Stomach (tissue), 9 donors: Measurements from ENCODE around the gene DOCK4. TPM values are rescaled to one million over a fixed set of nuclear protein-coding genes. Genes with fewer than 3 reads are reported as not detected.

Experiments used
- DNase-seq, 2 donors: peaks; one replicate each; pipeline versions ENCODE4 v3.0.0 to v3.0.0-alpha.2; 2013 to 2019
- H3K27ac ChIP-seq, 5 donors: fragments of 200-600 bp in 4 of 5; sonication (generic) in 4 of 5; one replicate each; pipeline ENCODE4 v1.5.1; 2013 to 2019; ENCODE audit warnings: mild to moderate bottlenecking in 1 of 5, moderate library complexity in 1 of 5
- H3K27me3 ChIP-seq, 3 donors: fragments of 200-600 bp; sonication (generic); one replicate each; pipeline ENCODE4 v1.5.1; 2017 to 2019; ENCODE audit warnings: mixed run types in 1 of 3
- H3K36me3 ChIP-seq, 4 donors: fragments of 200-600 bp; sonication (generic); 1 replicate in 3 of 4; 2 replicates in 1 of 4; pipeline ENCODE4 v1.5.1; 2016 to 2019
- H3K4me1 ChIP-seq, 4 donors: fragments of 200-600 bp; sonication (generic); one replicate each; pipeline ENCODE4 v1.5.1; 2016 to 2019
- H3K4me3 ChIP-seq, 4 donors: fragments of 200-600 bp; sonication (generic) in 3 of 4; one replicate each; pipeline ENCODE4 v1.5.1; 2016 to 2019; ENCODE audit warnings: mild to moderate bottlenecking in 1 of 4
- H3K9me3 ChIP-seq, 4 donors: fragments of 200-600 bp; sonication (generic); one replicate each; pipeline ENCODE4 v1.5.1; 2016 to 2019
- EP300 ChIP-seq: sonication (generic); formaldehyde crosslinking; IDR thresholded peaks from one replicate; pipeline ENCODE4 v1.6.1; 2017; ENCODE audit warnings: antibody characterized with exemption
- POLR2A ChIP-seq, 4 donors: fragments of 450-650 bp; IDR thresholded peaks; one replicate each; pipeline ENCODE4 v1.6.1; 2016; ENCODE audit warnings: antibody characterized with exemption in 4 of 4, control low read depth in 2 of 4, mild to moderate bottlenecking in 1 of 4, moderate library complexity in 1 of 4
- POLR2AphosphoS5 ChIP-seq, 3 donors: sonication (generic); formaldehyde crosslinking; IDR thresholded peaks; one replicate each; pipeline ENCODE4 v1.6.1; 2016; ENCODE audit warnings: antibody characterized with exemption in 3 of 3
- WGBS, 5 donors: extraction: QIAGEN DNeasy Blood & Tissue Kit in 3 of 5; methylation state at CpG; one replicate each; pipeline versions ENCODE4 v1.1.5 to v1.1.7; 2013 to 2018; 5-methylcytosine and 5-hydroxymethylcytosine counted together
- intact Hi-C: fragments of 100-400 bp; cut with DNase I; formaldehyde crosslinking; loops from one replicate; pipeline ENCODE4 v1.15.1; 2023; ENCODE audit warnings: low total_unique reads
- polyA plus RNA-seq, 3 donors: library from polyadenylated mRNA; stranded (reverse); fragments of 200-250 nt; gene quantifications; one replicate each; pipeline ENCODE4 v1.2.3, GENCODE V29; 2013
- total RNA-seq, 5 donors: library from RNA; depleted of rRNA; stranded (reverse); fragments of >200 nt; gene quantifications; one replicate each; pipeline versions ENCODE4 v1.1.0 to v1.2.3, GENCODE V29; 2014 to 2016
- TF ChIP-seq, protein P1 (sequence below), 7 experiments: fragments of 450-650 bp in 4 of 7; fragments of 200-600 bp in 3 of 7; sonication (generic) in 3 of 7; IDR thresholded peaks; one replicate each; pipeline ENCODE4 v1.5.1; 2016 to 2019; ENCODE audit warnings: antibody characterized with exemption in 7 of 7, control low read depth in 2 of 7, mild to moderate bottlenecking in 1 of 7
- donor health status: healthy with polysubstance abuse.
- donor health status: Bipolar disorder and iron deficiency.
- donor health status: healthy.

Gene DOCK4
- total and polyA plus RNA-seq, 8 donors, result 1.1 to 54.9 (median 16.4) TPM

DNA sequence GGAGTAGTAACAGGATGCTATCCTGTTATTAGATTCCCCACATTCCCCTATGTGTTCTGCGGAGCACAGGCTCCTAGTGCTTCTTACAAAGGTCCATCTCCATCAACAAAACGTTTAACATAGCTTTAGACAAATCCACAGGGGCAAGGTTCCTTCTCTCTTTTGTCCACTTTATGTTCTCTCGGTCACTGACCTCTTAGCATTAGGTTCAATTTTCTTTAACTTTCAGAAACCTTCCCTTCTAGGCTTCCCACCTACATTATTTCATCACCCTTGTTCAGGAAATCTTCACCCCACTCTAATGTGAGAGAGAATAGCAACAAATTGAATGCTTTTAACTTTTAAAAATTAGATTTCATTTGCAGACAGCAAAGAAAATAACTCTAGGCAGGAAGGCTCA lies 84.9 kb downstream of the DOCK4 start:
- no peak for TF ChIP-seq POLR2A (IDR thresholded peaks at IDR 0.05)
- TF ChIP-seq EP300, result no peak
- no peak for TF ChIP-seq POLR2AphosphoS5 (IDR thresholded peaks at IDR 0.05)
- TF ChIP-seq, protein P1, sequence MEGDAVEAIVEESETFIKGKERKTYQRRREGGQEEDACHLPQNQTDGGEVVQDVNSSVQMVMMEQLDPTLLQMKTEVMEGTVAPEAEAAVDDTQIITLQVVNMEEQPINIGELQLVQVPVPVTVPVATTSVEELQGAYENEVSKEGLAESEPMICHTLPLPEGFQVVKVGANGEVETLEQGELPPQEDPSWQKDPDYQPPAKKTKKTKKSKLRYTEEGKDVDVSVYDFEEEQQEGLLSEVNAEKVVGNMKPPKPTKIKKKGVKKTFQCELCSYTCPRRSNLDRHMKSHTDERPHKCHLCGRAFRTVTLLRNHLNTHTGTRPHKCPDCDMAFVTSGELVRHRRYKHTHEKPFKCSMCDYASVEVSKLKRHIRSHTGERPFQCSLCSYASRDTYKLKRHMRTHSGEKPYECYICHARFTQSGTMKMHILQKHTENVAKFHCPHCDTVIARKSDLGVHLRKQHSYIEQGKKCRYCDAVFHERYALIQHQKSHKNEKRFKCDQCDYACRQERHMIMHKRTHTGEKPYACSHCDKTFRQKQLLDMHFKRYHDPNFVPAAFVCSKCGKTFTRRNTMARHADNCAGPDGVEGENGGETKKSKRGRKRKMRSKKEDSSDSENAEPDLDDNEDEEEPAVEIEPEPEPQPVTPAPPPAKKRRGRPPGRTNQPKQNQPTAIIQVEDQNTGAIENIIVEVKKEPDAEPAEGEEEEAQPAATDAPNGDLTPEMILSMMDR (IDR thresholded peaks at IDR 0.05), result no peak
- Histone ChIP-seq H3K4me1 (no peaks in the 10 kb centered on the region), H3K9me3 (no peaks in the 10 kb centered on the region), H3K36me3 (no peaks in the 10 kb centered on the region), H3K4me3 (no peak overlapping the region), H3K27me3 (no peaks in the 10 kb centered on the region), H3K27ac (no peak overlapping the region)
- intact Hi-C loops, result no loop called here
- no peak for DNase-seq
- 77 to 83% (median 78%) methylated on average over 3 of the region's 3 CpGs for WGBS, 5 donors

DNA sequence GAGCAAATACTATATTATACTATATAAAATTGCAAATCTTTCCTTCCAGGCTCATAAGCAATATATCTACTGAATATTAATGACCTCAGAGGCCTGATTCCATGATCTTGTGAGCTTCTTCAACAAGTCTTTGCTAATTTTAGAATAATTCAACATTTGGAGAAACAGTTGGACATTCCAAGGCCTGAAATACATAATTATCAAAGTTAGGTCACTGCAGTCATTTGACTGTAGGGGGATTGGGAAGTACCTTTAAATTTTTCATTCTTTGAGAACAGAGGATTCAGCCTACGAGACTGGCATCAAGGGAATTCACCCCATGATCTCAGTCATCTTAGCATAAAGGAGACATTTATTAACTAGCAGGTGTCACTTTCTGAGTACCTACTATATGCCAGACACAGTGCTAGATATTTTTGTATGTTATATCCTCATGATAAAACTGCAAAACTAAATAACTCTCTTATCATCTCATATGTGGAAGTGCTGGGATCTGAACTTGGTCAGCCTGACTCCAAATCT lies 85.4 kb downstream of the DOCK4 start:
- Histone ChIP-seq H3K27ac (no peak overlapping the region), H3K36me3 (no peaks in the 10 kb centered on the region), H3K4me1 (no peaks in the 10 kb centered on the region), H3K27me3 (no peaks in the 10 kb centered on the region), H3K4me3 (no peak overlapping the region), H3K9me3 (no peaks in the 10 kb centered on the region)
- intact Hi-C loops, result no loop called here
- no peak for DNase-seq
- no peak for TF ChIP-seq POLR2A (IDR thresholded peaks at IDR 0.05)
- no peak for TF ChIP-seq POLR2AphosphoS5 (IDR thresholded peaks at IDR 0.05)
- TF ChIP-seq, protein P1 (IDR thresholded peaks at IDR 0.05), result no peak
- no peak for TF ChIP-seq EP300
- WGBS, 5 donors, result 79 to 96% (median 93%) methylated on average over 1 of the region's 1 CpG

DNA sequence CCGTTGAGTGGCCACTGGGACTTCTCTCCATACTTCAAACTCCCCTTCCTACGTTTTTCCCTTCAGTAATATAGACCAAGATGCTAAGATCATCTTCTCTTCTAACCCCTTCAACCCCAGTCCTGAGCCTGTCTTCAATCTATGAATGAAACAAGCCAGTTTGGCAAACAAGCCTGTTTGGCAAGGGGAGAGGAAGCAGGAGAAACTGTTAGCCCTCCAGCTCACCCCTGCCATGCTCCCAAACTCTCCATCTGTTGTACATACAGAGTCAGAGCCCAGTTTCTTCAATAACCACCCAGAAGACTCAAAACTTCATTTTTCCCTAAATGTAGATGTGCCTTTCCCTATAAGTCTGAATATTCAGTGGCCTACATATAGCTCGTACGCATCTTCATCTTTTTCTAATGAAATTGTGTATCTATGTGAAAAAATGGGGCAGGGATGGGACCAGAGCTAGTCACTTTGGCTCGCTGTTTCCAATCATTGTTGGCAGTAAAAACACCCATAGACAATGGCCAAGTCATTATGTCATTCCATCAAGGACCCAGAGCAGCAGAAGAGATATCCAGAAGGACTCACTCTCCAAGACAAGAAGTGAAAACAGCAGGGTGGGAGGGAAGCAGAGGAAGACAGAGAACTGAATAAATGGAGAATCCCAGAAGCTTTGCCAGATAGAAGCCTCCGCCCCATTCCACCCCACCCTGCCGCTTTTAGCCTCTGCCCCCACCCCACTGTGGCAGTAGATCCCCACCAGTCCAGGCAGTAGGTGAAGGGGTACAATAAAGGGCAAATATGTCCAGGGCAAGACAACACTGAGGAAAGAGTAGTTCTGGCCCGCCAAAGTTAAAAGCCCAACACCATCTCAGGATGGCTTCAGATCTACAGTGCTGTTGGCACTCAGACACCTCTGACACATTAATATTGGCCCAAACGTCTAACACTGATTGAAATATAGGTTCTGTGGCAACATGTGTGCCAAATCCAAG lies 87.3 kb downstream of the DOCK4 start:
- Histone ChIP-seq H3K27ac (no peak overlapping the region), H3K9me3 (no peaks in the 10 kb centered on the region), H3K36me3 (no peaks in the 10 kb centered on the region), H3K27me3 (no peaks in the 10 kb centered on the region), H3K4me1 (no peaks in the 10 kb centered on the region), H3K4me3 (no peak overlapping the region)
- WGBS, 5 donors, result 79 to 91% (median 85%) methylated on average over 8 to 9 of the region's 9 CpGs
- no peak for DNase-seq
- intact Hi-C loops, result no loop called here
- TF ChIP-seq EP300, result no peak
- no peak for TF ChIP-seq POLR2AphosphoS5 (IDR thresholded peaks at IDR 0.05)
- TF ChIP-seq, protein P1 (IDR thresholded peaks at IDR 0.05), result no peak
- TF ChIP-seq POLR2A (IDR thresholded peaks at IDR 0.05), result no peak

DNA sequence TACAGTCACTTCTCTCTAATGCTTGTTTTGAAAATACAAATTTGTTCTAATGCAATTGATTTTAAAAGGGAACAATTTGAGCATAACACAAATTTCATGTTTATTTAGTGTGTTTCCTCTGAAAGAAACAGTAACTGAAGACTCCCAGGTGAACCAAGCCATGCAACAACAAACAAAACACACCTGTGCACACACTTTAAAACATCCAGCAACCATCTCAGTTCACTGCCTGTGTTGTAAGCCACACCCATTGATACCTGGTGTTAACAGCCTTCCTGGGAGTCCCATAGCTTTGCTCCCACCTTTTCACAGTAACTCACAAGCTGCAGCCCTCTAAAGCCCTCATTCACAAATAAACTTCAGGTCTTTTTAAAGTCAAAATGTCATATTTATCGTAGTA lies 89.3 kb downstream of the DOCK4 start:
- intact Hi-C loops, result no loop called here
- H3K9me3 ChIP-seq, result no peaks in the 10 kb centered on the region
- H3K27ac ChIP-seq, result no peak overlapping the region
- 68 to 87% (median 84%) methylated on average over 1 of the region's 1 CpG for WGBS, 5 donors
- no peak for TF ChIP-seq POLR2A (IDR thresholded peaks at IDR 0.05)
- no peak for TF ChIP-seq POLR2AphosphoS5 (IDR thresholded peaks at IDR 0.05)
- TF ChIP-seq, protein P1 (IDR thresholded peaks at IDR 0.05), result no peak
- no peak for TF ChIP-seq EP300
- no peaks in the 10 kb centered on the region for H3K27me3 ChIP-seq
- no peak for DNase-seq
- no peaks in the 10 kb centered on the region for H3K4me1 ChIP-seq
- no peak overlapping the region for H3K4me3 ChIP-seq
- no peaks in the 10 kb centered on the region for H3K36me3 ChIP-seq
